Osteoblast (primary cell): ENCODE results near the gene GSS. TPM values are rescaled to one million over a fixed set of nuclear protein-coding genes. Genes with fewer than 3 reads are reported as not detected.

Experiments
- DNase-seq: peaks from one replicate; pipeline ENCODE4 v3.0.0; 2011; ENCODE audit warnings: low spot score, mixed read lengths; ENCODE audit not compliant: insufficient read length; ENCODE audit errors: missing footprints
- H2AFZ ChIP-seq: 2 replicates; pipeline ENCODE4 v1.6.0; 2011; ENCODE audit warnings: mild to moderate bottlenecking, low read length
- H3K27ac ChIP-seq: 2 replicates; pipeline ENCODE4 v1.5.1; 2011; ENCODE audit warnings: mild to moderate bottlenecking, low read depth, low read length, moderate library complexity
- H3K27me3 ChIP-seq: 2 replicates; pipeline ENCODE4 v1.6.0; 2012; ENCODE audit warnings: mild to moderate bottlenecking, control low read depth, inconsistent platforms, low read length, moderate library complexity; ENCODE audit not compliant: insufficient read depth
- H3K36me3 ChIP-seq: 2 replicates; pipeline ENCODE4 v1.5.1; 2011; ENCODE audit warnings: mild to moderate bottlenecking, low read length, control low read depth, moderate library complexity; ENCODE audit not compliant: insufficient read depth
- H3K4me1 ChIP-seq: 2 replicates; pipeline ENCODE4 v1.5.1; 2011; ENCODE audit warnings: mild to moderate bottlenecking, low read length, control low read depth, moderate library complexity; ENCODE audit not compliant: insufficient read depth
- H3K4me2 ChIP-seq: 2 replicates; pipeline ENCODE4 v1.6.0; 2011; ENCODE audit warnings: mild to moderate bottlenecking, low read length; ENCODE audit not compliant: insufficient read depth
- H3K4me3 ChIP-seq: fragments of 200-600 bp; sonication (generic); 3 replicates; pipeline ENCODE4 v1.5.1; 2012; ENCODE audit warnings: mild to moderate bottlenecking, low read length, inconsistent platforms; ENCODE audit not compliant: insufficient read depth
- H3K79me2 ChIP-seq: 2 replicates; pipeline ENCODE4 v1.6.0; 2012; ENCODE audit warnings: mild to moderate bottlenecking, low read length, control low read depth, inconsistent platforms; ENCODE audit not compliant: insufficient read depth
- H3K9me3 ChIP-seq: 2 replicates; pipeline ENCODE4 v1.5.1; 2011; ENCODE audit warnings: low read depth, low read length, control low read depth
- H4K20me1 ChIP-seq: 2 replicates; pipeline ENCODE4 v1.6.0; 2012; ENCODE audit warnings: mild to moderate bottlenecking, low read length, control low read depth; ENCODE audit not compliant: insufficient read depth
- total RNA-seq: library from RNA; depleted of rRNA; stranded (reverse); fragments of >200 nt; gene quantifications from 2 replicates; pipeline ENCODE4 v1.2.3, GENCODE V29; 2012
- TF ChIP-seq, protein P1 (sequence below): IDR thresholded peaks from 2 replicates; pipeline ENCODE4 v1.5.1; 2011; ENCODE audit warnings: mild to moderate bottlenecking, low read depth, low read length, moderate library complexity; ENCODE audit errors: extremely low read depth

GSS gene
- total RNA-seq, 1 donor: 54.6 TPM

DNA sequence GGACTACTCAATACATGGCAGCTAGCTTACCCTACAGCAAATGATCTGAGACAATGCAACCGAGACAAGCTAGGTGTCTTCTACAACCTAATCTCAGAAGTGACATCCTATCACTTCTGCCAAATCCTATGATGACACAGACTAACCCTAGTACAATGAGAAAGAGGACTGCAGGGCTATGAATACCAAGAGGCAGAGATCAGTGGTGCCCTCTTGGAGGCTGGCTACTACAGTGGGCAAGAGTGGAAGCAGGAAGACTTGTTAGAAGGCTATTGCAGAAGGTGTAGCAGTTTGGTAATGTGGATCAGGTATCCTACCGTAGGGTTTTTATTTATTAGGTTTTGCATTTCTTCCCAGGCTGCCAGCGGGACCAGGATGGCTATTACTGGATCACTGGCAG lies 30.3 kb downstream of the GSS start:
- Histone ChIP-seq H3K4me1 (peaks cover 20% of the 10 kb centered on the region), H3K9me3 (no peaks in the 10 kb centered on the region), H3K4me2 (no peak overlapping the region), H3K27me3 (no peaks in the 10 kb centered on the region), H3K27ac (no peak overlapping the region), H3K36me3 (peaks cover 59% of the 10 kb centered on the region), H2AFZ (no peak overlapping the region), H3K79me2 (no peaks in the 10 kb centered on the region), H3K4me3 (no peak overlapping the region), H4K20me1 (peaks cover 6% of the 10 kb centered on the region)
- DNase-seq: no peak
- TF ChIP-seq, protein P1, sequence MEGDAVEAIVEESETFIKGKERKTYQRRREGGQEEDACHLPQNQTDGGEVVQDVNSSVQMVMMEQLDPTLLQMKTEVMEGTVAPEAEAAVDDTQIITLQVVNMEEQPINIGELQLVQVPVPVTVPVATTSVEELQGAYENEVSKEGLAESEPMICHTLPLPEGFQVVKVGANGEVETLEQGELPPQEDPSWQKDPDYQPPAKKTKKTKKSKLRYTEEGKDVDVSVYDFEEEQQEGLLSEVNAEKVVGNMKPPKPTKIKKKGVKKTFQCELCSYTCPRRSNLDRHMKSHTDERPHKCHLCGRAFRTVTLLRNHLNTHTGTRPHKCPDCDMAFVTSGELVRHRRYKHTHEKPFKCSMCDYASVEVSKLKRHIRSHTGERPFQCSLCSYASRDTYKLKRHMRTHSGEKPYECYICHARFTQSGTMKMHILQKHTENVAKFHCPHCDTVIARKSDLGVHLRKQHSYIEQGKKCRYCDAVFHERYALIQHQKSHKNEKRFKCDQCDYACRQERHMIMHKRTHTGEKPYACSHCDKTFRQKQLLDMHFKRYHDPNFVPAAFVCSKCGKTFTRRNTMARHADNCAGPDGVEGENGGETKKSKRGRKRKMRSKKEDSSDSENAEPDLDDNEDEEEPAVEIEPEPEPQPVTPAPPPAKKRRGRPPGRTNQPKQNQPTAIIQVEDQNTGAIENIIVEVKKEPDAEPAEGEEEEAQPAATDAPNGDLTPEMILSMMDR: no peak

DNA sequence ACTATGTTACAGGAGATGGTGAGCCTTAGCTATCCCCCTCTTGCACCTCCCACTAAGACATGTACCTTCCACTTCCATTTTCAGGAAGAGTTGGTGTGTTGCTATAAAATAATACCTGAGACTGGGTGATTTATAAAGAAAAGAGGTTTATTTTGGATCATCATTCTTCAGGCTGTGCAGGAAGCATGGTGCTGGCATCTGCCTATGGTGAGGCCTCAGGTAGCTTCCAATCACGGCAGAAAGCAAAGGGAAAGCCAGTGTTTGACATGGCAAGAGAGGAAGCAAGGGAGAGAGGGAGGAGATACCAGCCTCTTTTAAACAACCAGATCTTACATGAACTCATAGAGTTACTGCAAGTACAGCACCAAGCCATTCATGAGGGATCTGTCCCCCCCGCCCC lies 32.2 kb downstream of the GSS start:
- H3K36me3 ChIP-seq: peaks cover 45% of the 10 kb centered on the region
- no peak overlapping the region for H2AFZ ChIP-seq
- no peaks in the 10 kb centered on the region for H3K79me2 ChIP-seq
- peaks cover 6% of the 10 kb centered on the region for H4K20me1 ChIP-seq
- peaks cover 27% of the 10 kb centered on the region for H3K4me1 ChIP-seq
- no peak for DNase-seq
- no peak overlapping the region for H3K4me3 ChIP-seq
- H3K4me2 ChIP-seq: no peak overlapping the region
- no peaks in the 10 kb centered on the region for H3K9me3 ChIP-seq
- H3K27me3 ChIP-seq: no peaks in the 10 kb centered on the region
- TF ChIP-seq, protein P1: no peak
- no peak overlapping the region for H3K27ac ChIP-seq

GRCh38 chr20:34922654-34923381 lies 32.8 kb downstream of the GSS start:
- no peak overlapping the region for H3K4me3 ChIP-seq

GRCh38 chr20:34921436-34921835 lies 34.2 kb downstream of the GSS start:
- TF ChIP-seq, protein P1: no peak
- Histone ChIP-seq H3K27ac (no peak overlapping the region), H3K79me2 (no peaks in the 10 kb centered on the region), H3K4me3 (no peak overlapping the region), H2AFZ (no peak overlapping the region), H4K20me1 (peaks cover 6% of the 10 kb centered on the region), H3K4me2 (no peak overlapping the region), H3K27me3 (no peaks in the 10 kb centered on the region), H3K36me3 (peaks cover 26% of the 10 kb centered on the region), H3K9me3 (no peaks in the 10 kb centered on the region), H3K4me1 (peaks cover 27% of the 10 kb centered on the region)
- DNase-seq: no peak

More at GRCh38 chr20:34922654-34923381, 32.8 kb downstream of the GSS start:
- TF ChIP-seq, protein P1: no peak
- Histone ChIP-seq H3K36me3 (peaks cover 39% of the 10 kb centered on the region), H3K9me3 (no peaks in the 10 kb centered on the region), H4K20me1 (peaks cover 6% of the 10 kb centered on the region), H3K79me2 (no peaks in the 10 kb centered on the region), H3K27ac (no peak overlapping the region), H3K27me3 (no peaks in the 10 kb centered on the region), H3K4me1 (peaks cover 27% of the 10 kb centered on the region), H3K4me2 (no peak overlapping the region), H2AFZ (no peak overlapping the region)
- no peak for DNase-seq
